Measurements from ENCODE around the gene TEX11. TPM values are rescaled to one million over a fixed set of nuclear protein-coding genes. Genes with fewer than 3 reads are reported as not detected.

Gene TEX11
- total RNA-seq, 1 donor from 2014 or later: not detected

Other genes starting within 250 kb of the TEX11 start
- gene SLC7A3, start 22.4 kb upstream of the TEX11 start, total RNA-seq: not detected in 2 replicates
- gene SNX12, start 159.6 kb upstream of the TEX11 start, total RNA-seq: 47.9 and 51.9 TPM in 2 replicates
- gene FOXO4, start 187.1 kb upstream of the TEX11 start, total RNA-seq: 10.7 and 11.9 TPM in 2 replicates
- 17.1 and 21.2 TPM in 2 replicates for gene CXorf65, start 198.0 kb upstream of the TEX11 start, total RNA-seq
- gene IL2RG, start 202.9 kb upstream of the TEX11 start, total RNA-seq: 375 and 397 TPM in 2 replicates
- gene MED12, start 209.9 kb upstream of the TEX11 start, total RNA-seq: 59.9 and 65.4 TPM in 2 replicates
- gene NLGN3, start 236.1 kb upstream of the TEX11 start, total RNA-seq: 1.1 and 1.6 TPM in 2 replicates